Fibroblast of mammary gland (primary cell): Measurements from ENCODE around the gene CDC37.

Source experiments
- DNase-seq: peaks from one replicate; pipeline ENCODE4 v3.0.0-alpha.2; 2010; ENCODE audit warnings: low read depth
- H3K4me3 ChIP-seq: 2 replicates; pipeline ENCODE4 v1.5.1; 2011; ENCODE audit warnings: low read depth, mild to moderate bottlenecking, low read length, moderate library complexity; ENCODE audit not compliant: control insufficient read depth
- TF ChIP-seq, protein P1 (sequence below): conservative IDR thresholded peaks from 2 replicates; pipeline ENCODE4 v1.5.1; 2011; ENCODE audit warnings: low read depth, low read length, inconsistent platforms; ENCODE audit not compliant: control insufficient read depth, insufficient read depth

Gene CDC37

DNA sequence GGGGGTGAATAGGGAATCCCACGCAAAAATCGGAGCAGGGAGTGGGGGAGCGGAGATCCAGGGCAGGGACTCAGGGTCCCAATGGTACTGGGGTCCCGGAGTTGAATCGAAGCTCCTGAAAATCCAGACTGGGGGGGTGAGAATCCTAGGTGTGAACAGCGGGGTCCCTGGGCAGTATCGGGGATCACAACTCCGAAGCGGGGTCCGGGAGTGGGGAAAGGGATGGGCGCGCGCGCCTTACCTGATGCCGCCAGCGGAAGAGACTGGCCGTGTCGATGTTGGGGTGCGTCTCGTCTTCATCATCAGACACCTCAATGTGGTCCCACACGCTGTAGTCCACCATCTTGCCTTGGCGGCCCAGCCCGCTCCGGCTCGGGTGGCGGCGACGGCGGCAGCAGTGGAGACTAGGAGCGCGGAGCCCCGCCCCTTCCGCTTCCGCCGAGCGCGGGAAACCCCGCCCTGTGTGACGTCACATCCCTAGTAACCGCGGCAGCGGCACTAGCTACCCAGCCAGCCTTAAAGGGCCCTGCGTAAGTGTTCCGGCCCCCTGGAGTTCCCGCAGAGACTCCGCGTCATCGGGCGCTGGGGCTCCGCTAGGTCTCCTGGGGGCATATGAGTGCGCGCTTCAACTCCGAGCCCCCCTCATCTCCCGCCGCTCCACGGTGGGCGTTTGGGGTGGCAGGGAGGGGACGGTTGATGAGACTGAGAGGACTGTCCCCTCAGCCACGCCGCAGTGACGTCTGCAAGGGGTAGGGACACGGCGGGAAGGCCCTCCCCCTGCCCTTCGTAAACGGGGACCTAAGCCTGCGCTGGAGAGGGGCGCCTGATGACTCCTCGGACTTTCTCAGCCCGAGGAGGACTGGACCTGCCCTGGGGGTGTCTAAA, at the start of gene CDC37:
CDC37 (minus strand) TSS at position 406 of the 885 bp plus-strand sequence; CDS start at position 343, 63 bp downstream.
- DNase-seq = peak; percentile 96
- TF ChIP-seq, protein P1, sequence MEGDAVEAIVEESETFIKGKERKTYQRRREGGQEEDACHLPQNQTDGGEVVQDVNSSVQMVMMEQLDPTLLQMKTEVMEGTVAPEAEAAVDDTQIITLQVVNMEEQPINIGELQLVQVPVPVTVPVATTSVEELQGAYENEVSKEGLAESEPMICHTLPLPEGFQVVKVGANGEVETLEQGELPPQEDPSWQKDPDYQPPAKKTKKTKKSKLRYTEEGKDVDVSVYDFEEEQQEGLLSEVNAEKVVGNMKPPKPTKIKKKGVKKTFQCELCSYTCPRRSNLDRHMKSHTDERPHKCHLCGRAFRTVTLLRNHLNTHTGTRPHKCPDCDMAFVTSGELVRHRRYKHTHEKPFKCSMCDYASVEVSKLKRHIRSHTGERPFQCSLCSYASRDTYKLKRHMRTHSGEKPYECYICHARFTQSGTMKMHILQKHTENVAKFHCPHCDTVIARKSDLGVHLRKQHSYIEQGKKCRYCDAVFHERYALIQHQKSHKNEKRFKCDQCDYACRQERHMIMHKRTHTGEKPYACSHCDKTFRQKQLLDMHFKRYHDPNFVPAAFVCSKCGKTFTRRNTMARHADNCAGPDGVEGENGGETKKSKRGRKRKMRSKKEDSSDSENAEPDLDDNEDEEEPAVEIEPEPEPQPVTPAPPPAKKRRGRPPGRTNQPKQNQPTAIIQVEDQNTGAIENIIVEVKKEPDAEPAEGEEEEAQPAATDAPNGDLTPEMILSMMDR = no peak
- peak within 1 kb of the TSS; percentile 94 for H3K4me3 ChIP-seq

DNA sequence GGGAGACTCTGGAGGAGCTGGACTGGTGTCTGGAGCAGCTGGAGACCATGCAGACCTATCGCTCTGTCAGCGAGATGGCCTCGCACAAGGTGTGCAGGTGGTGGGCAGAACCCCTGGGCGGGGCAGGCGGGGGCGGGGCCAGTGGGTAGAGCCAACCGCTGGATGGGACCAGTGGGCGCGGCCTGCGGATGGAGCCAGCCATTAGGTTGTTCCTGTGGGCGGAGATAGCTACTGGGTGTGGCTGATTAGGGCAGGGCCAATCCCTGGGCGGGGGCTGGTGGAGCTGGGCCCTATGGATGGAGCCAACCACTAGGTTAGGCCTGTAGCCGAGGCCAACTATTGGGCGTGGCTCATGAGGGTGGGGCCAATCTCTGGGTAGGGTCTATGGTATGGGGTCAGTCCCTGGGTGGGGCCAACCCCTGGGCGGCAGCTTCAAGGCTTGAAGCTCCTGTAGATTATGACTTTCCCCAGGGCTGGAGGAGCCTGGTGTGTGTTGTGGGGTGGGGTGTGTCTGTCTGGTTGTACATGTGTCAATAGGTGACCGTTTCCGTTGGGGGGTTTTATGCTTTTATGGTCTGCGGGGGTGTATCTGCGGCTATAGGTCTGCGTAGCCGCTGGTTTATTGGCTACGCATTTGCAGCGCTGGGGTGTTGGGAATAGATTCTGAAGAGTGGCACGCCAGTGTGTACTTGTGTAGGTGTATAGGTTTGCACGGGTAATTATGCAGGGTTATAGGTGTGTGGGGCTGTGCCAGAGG, 47.7 kb upstream of the CDC37 start:
- no peak for DNase-seq
- TF ChIP-seq, protein P1 = no peak
- no peak overlapping the region for H3K4me3 ChIP-seq

- TF ChIP-seq, protein P1 = no peak
- H3K4me3 ChIP-seq = no peak overlapping the region
- DNase-seq = no peak
Observed at GRCh38 chr19:10450191-10450852, 47.0 kb upstream of the CDC37 start.

- no peak for DNase-seq
- TF ChIP-seq, protein P1 = no peak
Observed at GRCh38 chr19:10449037-10449436, 45.7 kb upstream of the CDC37 start.

GRCh38 chr19:10442698-10443097, 39.4 kb upstream of the CDC37 start:
- no peak for DNase-seq
- TF ChIP-seq, protein P1 = no peak
- H3K4me3 ChIP-seq = no peak overlapping the region

More at GRCh38 chr19:10449037-10449436, 45.7 kb upstream of the CDC37 start:
- no peak overlapping the region for H3K4me3 ChIP-seq

DNA sequence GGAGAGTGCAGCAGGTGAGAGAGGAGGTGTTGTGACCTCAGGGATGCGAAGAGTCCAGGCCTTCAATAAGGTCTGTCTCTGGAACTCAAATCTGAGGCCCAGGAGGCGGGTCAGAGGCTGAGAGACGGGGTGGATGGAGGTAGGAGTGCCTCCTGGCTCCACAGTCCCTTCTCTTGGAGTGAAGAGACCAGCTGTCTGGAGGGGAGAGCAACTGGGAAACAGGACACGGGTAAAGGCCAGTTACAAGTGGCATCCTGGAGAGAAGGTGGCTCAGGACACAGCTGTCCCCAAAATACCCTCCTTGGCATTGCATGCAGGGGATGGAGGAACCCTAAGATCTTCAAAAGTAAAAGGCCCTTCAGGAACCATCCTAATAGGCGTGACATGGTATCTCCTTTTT, 36.2 kb upstream of the CDC37 start:
- TF ChIP-seq, protein P1 = no peak
- no peak for DNase-seq
- no peak overlapping the region for H3K4me3 ChIP-seq
